Stimulated activated naive B cell treated with anti-CD40 and anti-IgM and Interleukin-4, amounts not matched to agents 10 μg/mL and 1 μg/mL and 100 μg/mL, for 72 hours (primary cell): ENCODE measurements around the gene TJP3.
A peak's percentile ranks its signal among the peaks of the same experiment; 100 is the strongest.

ENCODE experiments used
- ATAC-seq, 2 donors: fragments of 150-1000 bp; cut with Tn5 transposase; replicated peaks; 2 replicates each; pipeline ENCODE4 v1.10.0; 2021; ENCODE audit warnings: moderate library complexity in 1 of 2
- DNase-seq: peaks from one replicate; pipeline ENCODE4 v3.0.0; 2021
- H3K27ac Mint-ChIP-seq: one replicate; pipeline ENCODE4 v1.8.0; 2022; ENCODE audit warnings: mild to moderate bottlenecking, mixed read lengths
- H3K27me3 Mint-ChIP-seq, 2 donors: one replicate each; pipeline ENCODE4 v1.8.0; 2022; ENCODE audit warnings: mixed read lengths in 2 of 2
- H3K36me3 Mint-ChIP-seq, 2 donors: one replicate each; pipeline ENCODE4 v1.8.0; 2022; ENCODE audit warnings: mixed read lengths in 2 of 2, mild to moderate bottlenecking in 1 of 2
- H3K4me1 Mint-ChIP-seq, 2 donors: one replicate each; pipeline ENCODE4 v1.8.0; 2022; ENCODE audit warnings: mixed read lengths in 2 of 2, mild to moderate bottlenecking in 1 of 2
- H3K4me3 Mint-ChIP-seq, 2 donors: one replicate each; pipeline ENCODE4 v1.8.0; 2022; ENCODE audit warnings: mild to moderate bottlenecking in 2 of 2, mixed read lengths in 2 of 2, moderate library complexity in 1 of 2
- H3K9me3 Mint-ChIP-seq, 2 donors: one replicate each; pipeline ENCODE4 v1.8.0; 2022; ENCODE audit warnings: mixed read lengths in 2 of 2, mild to moderate bottlenecking in 1 of 2

The TJP3 gene

GRCh38 chr19:3774621-3775373 lies 66.6 kb downstream of the TJP3 start:
- H3K27ac Mint-ChIP-seq = no peak overlapping the region
- peaks cover 0 to 3% of the 10 kb centered on the region in 2 donors for H3K9me3 Mint-ChIP-seq

GRCh38 chr19:3775374-3775711 lies 67.2 kb downstream of the TJP3 start:
- ATAC-seq (no peak), DNase-seq (no peak)
- H3K4me3 Mint-ChIP-seq = no peak overlapping the region
- peaks cover 0 to 3% of the 10 kb centered on the region in 2 donors for H3K9me3 Mint-ChIP-seq
- H3K27me3 Mint-ChIP-seq = no peaks in the 10 kb centered on the region
- H3K4me1 Mint-ChIP-seq = peaks cover 4 to 10% of the 10 kb centered on the region in 2 donors
- H3K27ac Mint-ChIP-seq = no peak overlapping the region
- peaks cover 4 to 19% of the 10 kb centered on the region in 2 donors for H3K36me3 Mint-ChIP-seq

More at GRCh38 chr19:3774621-3775373, 66.6 kb downstream of the TJP3 start:
- H3K27me3 Mint-ChIP-seq = no peaks in the 10 kb centered on the region
- ATAC-seq (no peak), DNase-seq (no peak)
- no peak overlapping the region for H3K4me3 Mint-ChIP-seq
- peaks cover 6 to 23% of the 10 kb centered on the region in 2 donors for H3K36me3 Mint-ChIP-seq
- peaks cover 4 to 10% of the 10 kb centered on the region in 2 donors for H3K4me1 Mint-ChIP-seq

GRCh38 chr19:3775831-3776230 lies 67.6 kb downstream of the TJP3 start:
- H3K4me1 Mint-ChIP-seq = peaks cover 4 to 10% of the 10 kb centered on the region in 2 donors
- H3K4me3 Mint-ChIP-seq = no peak overlapping the region
- H3K27ac Mint-ChIP-seq = no peak overlapping the region
- H3K36me3 Mint-ChIP-seq = peaks cover 4 to 19% of the 10 kb centered on the region in 2 donors
- H3K27me3 Mint-ChIP-seq = no peaks in the 10 kb centered on the region
- ATAC-seq = no peak
- H3K9me3 Mint-ChIP-seq = peaks cover 0 to 3% of the 10 kb centered on the region in 2 donors
- DNase-seq = no peak

- DNase-seq = no peak
- ATAC-seq = no peak
- Mint-ChIP-seq H3K4me3 (no peak overlapping the region), H3K27ac (no peak overlapping the region), H3K27me3 (no peaks in the 10 kb centered on the region), H3K36me3 (peaks cover 4 to 17% of the 10 kb centered on the region in 2 donors), H3K4me1 (peaks cover 4 to 10% of the 10 kb centered on the region in 2 donors), H3K9me3 (peaks cover 3 to 6% of the 10 kb centered on the region in 2 donors)
Observed at GRCh38 chr19:3776479-3777040, 68.4 kb downstream of the TJP3 start.

- H3K27me3 Mint-ChIP-seq = no peaks in the 10 kb centered on the region
- H3K4me1 Mint-ChIP-seq = peaks cover 4 to 5% of the 10 kb centered on the region in 2 donors
- DNase-seq = no peak
- ATAC-seq = peak in 1 of 2 donors; percentile 7
- no peak overlapping the region for H3K4me3 Mint-ChIP-seq
- no peak overlapping the region for H3K27ac Mint-ChIP-seq
- H3K9me3 Mint-ChIP-seq = peaks cover 14 to 15% of the 10 kb centered on the region in 2 donors
- H3K36me3 Mint-ChIP-seq = peaks cover 16 to 31% of the 10 kb centered on the region in 2 donors
Observed at GRCh38 chr19:3778104-3778867, 70.1 kb downstream of the TJP3 start.

- H3K36me3 Mint-ChIP-seq = peaks cover 16 to 34% of the 10 kb centered on the region in 2 donors
- H3K9me3 Mint-ChIP-seq = peaks cover 14 to 15% of the 10 kb centered on the region in 2 donors
- DNase-seq = no peak
- no peaks in the 10 kb centered on the region for H3K27me3 Mint-ChIP-seq
- peaks cover 0 to 4% of the 10 kb centered on the region in 2 donors for H3K4me1 Mint-ChIP-seq
- H3K27ac Mint-ChIP-seq = no peak overlapping the region
- no peak overlapping the region for H3K4me3 Mint-ChIP-seq
- ATAC-seq = no peak
Observed at GRCh38 chr19:3778899-3779723, 70.9 kb downstream of the TJP3 start.

GRCh38 chr19:3780786-3781304 lies 72.7 kb downstream of the TJP3 start:
- DNase-seq (no peak), ATAC-seq (peak in 1 of 2 donors; percentile 23)
- Mint-ChIP-seq H3K4me1 (peaks cover 12 to 13% of the 10 kb centered on the region in 2 donors), H3K27me3 (no peaks in the 10 kb centered on the region), H3K4me3 (no peak overlapping the region), H3K36me3 (peaks cover 18 to 33% of the 10 kb centered on the region in 2 donors), H3K9me3 (peaks cover 14 to 15% of the 10 kb centered on the region in 2 donors), H3K27ac (no peak overlapping the region)

GRCh38 chr19:3781603-3782002 lies 73.4 kb downstream of the TJP3 start:
- ATAC-seq (no peak), DNase-seq (no peak)
- H3K27ac Mint-ChIP-seq = peak overlapping the region; percentile 67
- H3K9me3 Mint-ChIP-seq = peaks cover 13 to 14% of the 10 kb centered on the region in 2 donors
- H3K36me3 Mint-ChIP-seq = peaks cover 18 to 26% of the 10 kb centered on the region in 2 donors
- no peak overlapping the region for H3K4me3 Mint-ChIP-seq
- H3K4me1 Mint-ChIP-seq = peaks cover 9 to 13% of the 10 kb centered on the region in 2 donors
- no peaks in the 10 kb centered on the region for H3K27me3 Mint-ChIP-seq

- DNase-seq (no peak), ATAC-seq (no peak)
- Mint-ChIP-seq H3K27ac (no peak overlapping the region), H3K4me3 (no peak overlapping the region), H3K4me1 (peaks cover 8 to 13% of the 10 kb centered on the region in 2 donors), H3K36me3 (peaks cover 18 to 21% of the 10 kb centered on the region in 2 donors), H3K27me3 (no peaks in the 10 kb centered on the region), H3K9me3 (peaks cover 13 to 14% of the 10 kb centered on the region in 2 donors)
Observed at GRCh38 chr19:3782330-3782729, 74.1 kb downstream of the TJP3 start.

- DNase-seq (no peak), ATAC-seq (no peak)
- no peak overlapping the region for H3K27ac Mint-ChIP-seq
- no peak overlapping the region for H3K4me3 Mint-ChIP-seq
- H3K9me3 Mint-ChIP-seq = peaks cover 13 to 14% of the 10 kb centered on the region in 2 donors
- H3K36me3 Mint-ChIP-seq = peaks cover 18 to 21% of the 10 kb centered on the region in 2 donors
- H3K4me1 Mint-ChIP-seq = peaks cover 8 to 13% of the 10 kb centered on the region in 2 donors
- H3K27me3 Mint-ChIP-seq = no peaks in the 10 kb centered on the region
Observed at GRCh38 chr19:3782903-3783302, 74.7 kb downstream of the TJP3 start.

- peaks cover 13 to 14% of the 10 kb centered on the region in 2 donors for H3K9me3 Mint-ChIP-seq
- peaks cover 8 to 13% of the 10 kb centered on the region in 2 donors for H3K4me1 Mint-ChIP-seq
- H3K4me3 Mint-ChIP-seq = peak overlapping the region; percentile 71 to 80
- ATAC-seq (peak; percentile 37 to 39), DNase-seq (no peak)
- no peaks in the 10 kb centered on the region for H3K27me3 Mint-ChIP-seq
- peaks cover 18 to 21% of the 10 kb centered on the region in 2 donors for H3K36me3 Mint-ChIP-seq
- H3K27ac Mint-ChIP-seq = no peak overlapping the region
Observed at GRCh38 chr19:3783660-3784584, 75.7 kb downstream of the TJP3 start.

- peaks cover 8 to 13% of the 10 kb centered on the region in 2 donors for H3K4me1 Mint-ChIP-seq
- no peaks in the 10 kb centered on the region for H3K27me3 Mint-ChIP-seq
Observed at GRCh38 chr19:3784607-3785450, 76.6 kb downstream of the TJP3 start.

More at GRCh38 chr19:3784607-3785450, 76.6 kb downstream of the TJP3 start:
- H3K4me3 Mint-ChIP-seq = peak overlapping the region; percentile 71 to 80
- ATAC-seq (no peak), DNase-seq (no peak)
- peak overlapping the region; percentile 15 for H3K27ac Mint-ChIP-seq
- peaks cover 13 to 14% of the 10 kb centered on the region in 2 donors for H3K9me3 Mint-ChIP-seq
- H3K36me3 Mint-ChIP-seq = peaks cover 18 to 21% of the 10 kb centered on the region in 2 donors
